LNCaP clone FGC (cell line): ENCODE data around the gene FBXL16.

Experiments
- DNase-seq: peaks from one replicate; pipeline ENCODE4 v3.0.0-alpha.2; 2011; ENCODE audit warnings: low read depth
- H3K4me3 ChIP-seq: 2 replicates; pipeline ENCODE4 v1.5.1; 2011; ENCODE audit warnings: mild to moderate bottlenecking, low read depth, low read length, control low read depth
- TF ChIP-seq, protein P1 (sequence below): IDR thresholded peaks from 2 replicates; pipeline ENCODE4 v1.5.1; 2012; ENCODE audit warnings: mild to moderate bottlenecking; ENCODE audit not compliant: control insufficient read depth, insufficient read depth; ENCODE audit errors: extremely low read depth

The FBXL16 gene

DNA sequence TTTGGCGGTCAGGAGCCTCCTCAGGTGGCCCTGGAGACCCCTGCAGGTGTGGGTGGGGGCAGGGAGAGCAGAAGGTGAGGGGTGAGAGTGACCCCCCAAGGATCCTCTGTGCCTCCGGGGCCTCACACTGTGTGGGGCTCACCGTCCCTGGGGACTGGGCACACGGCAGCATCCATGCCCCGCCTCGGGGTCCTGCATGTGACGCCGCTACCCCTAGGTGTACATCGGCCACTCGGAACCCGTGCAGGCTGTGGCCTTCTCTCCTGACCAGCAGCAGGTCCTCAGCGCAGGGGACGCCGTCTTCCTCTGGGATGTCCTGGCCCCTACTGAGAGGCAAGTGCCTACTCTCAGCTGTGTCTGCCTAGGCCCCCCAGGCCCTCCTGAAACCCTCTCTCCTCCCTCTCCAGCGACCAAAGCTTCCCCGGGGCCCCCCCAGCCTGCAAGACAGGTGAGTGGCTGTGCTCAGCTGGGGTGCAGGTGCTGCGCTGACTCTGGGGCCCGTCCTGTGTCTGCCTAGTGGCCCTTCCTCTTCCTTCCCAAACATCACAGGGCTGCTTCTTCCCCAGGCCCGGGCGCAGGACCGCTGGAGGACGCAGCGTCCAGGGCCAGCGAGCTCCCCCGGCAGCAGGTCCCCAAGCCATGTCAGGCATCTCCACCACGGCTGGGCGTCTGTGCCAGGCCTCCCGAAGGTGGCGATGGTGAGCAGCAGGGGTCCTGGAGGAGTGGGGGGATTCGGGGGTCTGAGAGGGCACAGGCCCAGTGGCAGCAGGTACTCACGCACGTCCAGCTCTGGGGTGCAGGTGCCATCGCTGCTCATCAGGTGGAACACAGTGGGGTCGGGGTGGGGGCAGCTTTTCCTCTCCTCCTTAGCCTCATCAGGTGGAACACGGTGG, 46.7 kb downstream of the FBXL16 start:
- TF ChIP-seq, protein P1, sequence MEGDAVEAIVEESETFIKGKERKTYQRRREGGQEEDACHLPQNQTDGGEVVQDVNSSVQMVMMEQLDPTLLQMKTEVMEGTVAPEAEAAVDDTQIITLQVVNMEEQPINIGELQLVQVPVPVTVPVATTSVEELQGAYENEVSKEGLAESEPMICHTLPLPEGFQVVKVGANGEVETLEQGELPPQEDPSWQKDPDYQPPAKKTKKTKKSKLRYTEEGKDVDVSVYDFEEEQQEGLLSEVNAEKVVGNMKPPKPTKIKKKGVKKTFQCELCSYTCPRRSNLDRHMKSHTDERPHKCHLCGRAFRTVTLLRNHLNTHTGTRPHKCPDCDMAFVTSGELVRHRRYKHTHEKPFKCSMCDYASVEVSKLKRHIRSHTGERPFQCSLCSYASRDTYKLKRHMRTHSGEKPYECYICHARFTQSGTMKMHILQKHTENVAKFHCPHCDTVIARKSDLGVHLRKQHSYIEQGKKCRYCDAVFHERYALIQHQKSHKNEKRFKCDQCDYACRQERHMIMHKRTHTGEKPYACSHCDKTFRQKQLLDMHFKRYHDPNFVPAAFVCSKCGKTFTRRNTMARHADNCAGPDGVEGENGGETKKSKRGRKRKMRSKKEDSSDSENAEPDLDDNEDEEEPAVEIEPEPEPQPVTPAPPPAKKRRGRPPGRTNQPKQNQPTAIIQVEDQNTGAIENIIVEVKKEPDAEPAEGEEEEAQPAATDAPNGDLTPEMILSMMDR = no peak
- no peak for DNase-seq
- no peak overlapping the region for H3K4me3 ChIP-seq

DNA sequence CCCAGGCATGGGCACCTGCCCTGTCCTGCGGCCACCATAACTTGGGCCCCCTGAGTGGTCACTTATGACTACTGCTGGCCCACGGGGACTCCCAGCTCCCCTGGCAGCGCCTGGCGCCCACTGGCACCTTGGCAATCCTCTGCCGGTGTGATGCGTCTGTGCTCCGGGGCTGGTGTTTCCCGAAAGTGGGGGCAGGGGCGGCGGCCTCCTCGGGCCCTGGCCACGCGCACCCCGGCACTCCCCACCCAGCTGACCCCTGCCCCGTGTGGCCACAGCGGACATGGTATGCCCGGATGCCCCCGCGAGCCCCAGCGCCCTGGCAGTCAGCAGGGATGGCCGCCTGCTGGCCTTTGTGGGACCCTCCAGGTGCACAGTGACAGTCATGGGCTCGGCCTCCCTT, 48.1 kb downstream of the FBXL16 start:
- TF ChIP-seq, protein P1 = no peak
- DNase-seq = no peak
- no peak overlapping the region for H3K4me3 ChIP-seq

DNA sequence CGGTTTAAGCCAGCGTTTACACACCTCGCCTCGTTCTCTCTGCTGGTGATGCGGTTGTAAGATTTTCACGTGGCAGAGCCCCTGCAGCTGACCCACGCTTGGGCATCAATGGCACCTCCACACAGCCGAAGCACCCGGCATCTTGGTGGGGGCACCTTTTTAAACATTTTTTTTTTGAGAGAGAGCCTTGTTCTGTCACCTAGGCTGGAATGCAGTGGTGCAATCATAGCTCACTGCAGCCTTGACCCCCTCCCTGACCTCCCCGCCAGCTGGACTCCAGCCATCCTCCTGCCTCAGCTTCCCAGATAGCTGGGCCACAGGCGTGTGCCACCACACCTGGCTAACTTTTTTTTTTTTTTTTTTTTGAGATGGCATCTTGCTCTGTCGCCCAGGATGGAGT, 51.6 kb downstream of the FBXL16 start:
- TF ChIP-seq, protein P1 = no peak
- DNase-seq = no peak
- no peak overlapping the region for H3K4me3 ChIP-seq

DNA sequence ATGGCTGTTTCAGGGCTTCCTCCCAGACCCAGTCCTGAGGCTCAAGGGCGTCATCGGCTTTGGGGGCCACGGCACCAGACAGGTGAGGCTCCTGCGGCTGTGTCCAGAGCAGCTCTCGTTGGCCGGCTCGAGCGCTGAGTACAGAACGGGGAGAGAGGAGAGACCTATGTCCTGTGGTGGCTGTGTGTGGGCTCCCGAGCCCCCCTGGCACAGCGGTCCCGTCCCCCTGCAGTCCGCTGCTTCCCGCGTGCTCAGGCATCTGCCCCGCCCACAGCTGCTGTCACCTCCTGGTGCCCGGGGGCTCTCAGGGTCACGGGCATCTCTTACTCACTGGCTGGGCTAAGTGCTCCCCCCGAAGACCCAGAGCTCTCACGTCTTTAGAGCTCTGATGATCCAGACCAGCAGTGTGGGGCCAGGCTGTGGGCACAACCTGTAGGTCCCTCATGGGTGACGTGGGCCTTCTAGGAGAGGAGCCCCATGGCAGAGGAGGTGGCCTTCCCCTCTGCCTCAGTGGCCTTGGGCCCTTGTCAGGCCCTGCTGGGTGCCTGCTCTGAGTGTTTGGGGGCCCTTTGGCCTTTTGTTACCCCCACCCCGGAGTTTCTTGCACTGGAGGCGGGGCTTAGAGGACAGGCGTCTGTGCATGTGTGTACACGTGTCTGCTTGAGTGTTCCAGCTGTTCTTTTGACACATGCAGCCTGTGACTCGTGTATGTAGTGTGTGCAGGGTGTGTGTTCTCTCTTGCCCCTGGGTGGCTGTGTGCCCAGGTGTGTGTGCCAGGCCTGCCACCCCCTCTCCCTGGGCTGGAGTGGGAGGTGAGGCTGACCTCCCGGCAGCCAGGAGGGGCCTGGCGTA, 52.9 kb downstream of the FBXL16 start:
- no peak overlapping the region for H3K4me3 ChIP-seq
- no peak for DNase-seq
- TF ChIP-seq, protein P1 = no peak

DNA sequence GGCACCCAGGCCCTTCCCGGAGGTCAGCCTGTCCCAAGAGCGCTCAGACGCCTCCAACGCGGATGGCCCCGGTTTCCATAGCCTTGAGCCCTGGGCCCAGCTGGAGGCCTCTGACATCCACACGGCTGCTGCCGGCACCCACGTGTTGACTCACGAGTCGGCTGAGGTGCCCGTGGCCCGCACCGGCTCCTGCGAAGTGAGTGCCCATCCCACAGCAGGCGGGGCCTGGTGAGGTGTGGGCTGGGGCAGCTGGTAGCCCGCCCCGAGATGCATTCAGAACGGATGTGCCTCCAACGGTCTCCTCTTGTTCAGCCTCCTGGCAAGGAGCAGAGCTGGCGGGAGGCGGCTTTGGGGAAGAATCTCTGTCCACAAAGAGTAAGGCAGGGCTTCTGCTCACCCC, 53.8 kb downstream of the FBXL16 start:
- DNase-seq = no peak
- no peak overlapping the region for H3K4me3 ChIP-seq
- TF ChIP-seq, protein P1 = no peak

DNA sequence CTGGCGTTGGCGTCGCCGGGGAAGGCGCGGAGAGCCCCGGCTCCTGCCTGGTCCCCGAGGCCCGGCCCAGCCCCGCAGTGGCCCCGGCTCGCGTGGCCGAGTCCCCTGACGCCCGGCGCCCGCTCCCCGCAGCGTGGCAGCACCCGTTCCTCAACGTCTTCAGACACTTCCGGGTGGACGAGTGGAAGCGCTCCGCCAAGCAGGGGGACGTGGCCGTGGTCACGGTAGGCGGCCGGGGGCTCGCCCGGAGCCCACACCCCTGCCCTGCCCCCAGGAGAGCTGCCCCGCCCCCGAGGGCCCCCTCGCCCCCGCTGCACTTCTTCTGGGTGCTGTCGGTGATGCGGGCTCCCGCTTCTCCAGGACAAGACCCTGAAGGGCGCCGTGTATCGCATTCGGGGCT, 56.0 kb downstream of the FBXL16 start:
- H3K4me3 ChIP-seq = peak overlapping the region; percentile 75
- TF ChIP-seq, protein P1 = no peak
- no peak for DNase-seq
